HepG2 (cell line): Measurements from ENCODE around the gene POLR3GL. TPM values are rescaled to one million over a fixed set of nuclear protein-coding genes. Genes with fewer than 3 reads are reported as not detected.

ENCODE experiments used
- EEA1 ChIP-seq: sonication (generic); formaldehyde crosslinking; IDR thresholded peaks from 2 replicates; pipeline ENCODE4 v1.5.1; 2020; ENCODE audit warnings: mild to moderate bottlenecking, missing genetic modification reagents, borderline replicate concordance
- FOXA3 ChIP-seq: IDR thresholded peaks from 2 replicates; pipeline ENCODE4 v1.6.1; 2016; ENCODE audit warnings: missing genetic modification reagents, missing compliant biosample characterization
- FOXJ3 ChIP-seq: sonication (generic); formaldehyde crosslinking; IDR thresholded peaks from 2 replicates; pipeline ENCODE4 v1.4.0; 2020; ENCODE audit warnings: missing genetic modification reagents, mild to moderate bottlenecking, borderline replicate concordance
- FUBP1 ChIP-seq: sonication (generic); formaldehyde crosslinking; IDR thresholded peaks from 2 replicates; pipeline ENCODE4 v1.5.1; 2020; ENCODE audit warnings: missing genetic modification reagents, mild to moderate bottlenecking, borderline replicate concordance
- HMG20A ChIP-seq: IDR thresholded peaks from 2 replicates; pipeline ENCODE4 v1.6.1; 2016; ENCODE audit warnings: borderline replicate concordance
- HMG20B ChIP-seq: conservative IDR thresholded peaks from 2 replicates; pipeline ENCODE4 v1.6.1; 2016; ENCODE audit warnings: missing genetic modification reagents, missing compliant biosample characterization
- IKZF4 ChIP-seq: sonication (generic); formaldehyde crosslinking; IDR thresholded peaks from 2 replicates; pipeline ENCODE4 v1.5.1; 2020; ENCODE audit warnings: borderline replicate concordance, mild to moderate bottlenecking, low read depth, missing genetic modification reagents; ENCODE audit errors: not compliant biosample characterization
- MIER3 ChIP-seq: IDR thresholded peaks from 2 replicates; pipeline ENCODE4 v1.6.1; 2016; ENCODE audit warnings: missing compliant biosample characterization, borderline replicate concordance
- MLLT10 ChIP-seq: sonication (generic); formaldehyde crosslinking; IDR thresholded peaks from 2 replicates; pipeline ENCODE4 v1.4.0; 2020; ENCODE audit warnings: missing genetic modification reagents
- ONECUT2 ChIP-seq: sonication (generic); formaldehyde crosslinking; IDR thresholded peaks from 2 replicates; pipeline ENCODE4 v1.4.0; 2020; ENCODE audit warnings: missing genetic modification reagents
- SRF ChIP-seq: IDR thresholded peaks from 2 replicates; pipeline ENCODE4 v1.6.1; 2011; ENCODE audit warnings: mild to moderate bottlenecking, low read depth, low read length, moderate library complexity
- ZFP62 ChIP-seq: sonication (generic); formaldehyde crosslinking; IDR thresholded peaks from 2 replicates; pipeline ENCODE4 v1.4.0; 2020; ENCODE audit warnings: missing genetic modification reagents
- ZNF652 ChIP-seq: IDR thresholded peaks from 2 replicates; pipeline ENCODE4 v1.6.1; 2016; ENCODE audit warnings: low read depth, borderline replicate concordance
- ZNF749 ChIP-seq: sonication (generic); formaldehyde crosslinking; IDR thresholded peaks from 2 replicates; pipeline ENCODE4 v1.8.0; 2022; ENCODE audit warnings: mild to moderate bottlenecking, missing genetic modification reagents, moderate library complexity, borderline replicate concordance
- polyA plus RNA-seq, 8 experiments: library from polyadenylated mRNA; depleted of rRNA in 3 of 8; stranded (reverse) in 7 of 8; unstranded in 1 of 8; fragments of >200 nt; fragmentation: Illumina TruSeq in 4 of 8; extraction: Trizol in 4 of 8; gene quantifications; 2 replicates each; pipeline versions ENCODE4 v1.2.1 to v1.2.3, GENCODE V29; 2011 to 2016; ENCODE audit warnings: low read depth in 4 of 8, missing spikeins in 1 of 8, mixed read lengths in 1 of 8; ENCODE audit not compliant: insufficient read depth in 1 of 8
- total RNA-seq, 5 experiments: library from RNA; depleted of rRNA; stranded (reverse); fragments of >200 nt; fragmentation: Illumina TruSeq; extraction: Trizol; gene quantifications; 2 replicates each; pipeline ENCODE4 v1.2.3, GENCODE V29; 2016; ENCODE audit warnings: low read depth in 1 of 5
- TF ChIP-seq, protein P1 (sequence below): sonication (generic); formaldehyde crosslinking; IDR thresholded peaks from 2 replicates; pipeline ENCODE4 v1.4.0; 2020; ENCODE audit warnings: missing genetic modification reagents
- TF ChIP-seq, protein P2 (sequence below): sonication (generic); formaldehyde crosslinking; IDR thresholded peaks from 2 replicates; pipeline ENCODE4 v1.8.0; 2022; ENCODE audit warnings: mild to moderate bottlenecking, missing genetic modification reagents, moderate library complexity
- TF ChIP-seq, protein P3 (sequence below): sonication (generic); formaldehyde crosslinking; IDR thresholded peaks from 2 replicates; pipeline ENCODE4 v1.4.0; 2020; ENCODE audit warnings: missing genetic modification reagents
- TF ChIP-seq, protein P4 (sequence below): sonication (generic); formaldehyde crosslinking; IDR thresholded peaks from 2 replicates; pipeline ENCODE4 v1.8.1; 2023; ENCODE audit warnings: missing genetic modification reagents, mild to moderate bottlenecking, borderline replicate concordance

The POLR3GL gene
- total and polyA plus RNA-seq, 2 of the 13 experiments (the other 11 are each of a cell fraction or from before 2014, with no cell fraction given), result 11.5 to 12.4 TPM

GRCh38 chr1:146012703-146013558 lies 48.4 kb downstream of the POLR3GL start (continued):
- no peak for TF ChIP-seq FUBP1 (CRISPR knock-in tag)
- TF ChIP-seq MIER3 (CRISPR knock-in tag), result no peak
- no peak for TF ChIP-seq IKZF4 (CRISPR knock-in tag)
- TF ChIP-seq ONECUT2 (CRISPR knock-in tag), result peak; percentile 71; the same call in 1 of the 2 replicates
- TF ChIP-seq ZNF749 (CRISPR knock-in tag), result no peak
- TF ChIP-seq ZFP62 (CRISPR knock-in tag), result no peak
- 0 out of 2 replicates have a peak, but pooled peaks have one; percentile 7 for TF ChIP-seq HMG20A (CRISPR knock-in tag)
- 0 out of 2 replicates have a peak, but pooled peaks have one; percentile 15 for TF ChIP-seq ZNF652 (CRISPR knock-in tag)
- TF ChIP-seq, protein P1, sequence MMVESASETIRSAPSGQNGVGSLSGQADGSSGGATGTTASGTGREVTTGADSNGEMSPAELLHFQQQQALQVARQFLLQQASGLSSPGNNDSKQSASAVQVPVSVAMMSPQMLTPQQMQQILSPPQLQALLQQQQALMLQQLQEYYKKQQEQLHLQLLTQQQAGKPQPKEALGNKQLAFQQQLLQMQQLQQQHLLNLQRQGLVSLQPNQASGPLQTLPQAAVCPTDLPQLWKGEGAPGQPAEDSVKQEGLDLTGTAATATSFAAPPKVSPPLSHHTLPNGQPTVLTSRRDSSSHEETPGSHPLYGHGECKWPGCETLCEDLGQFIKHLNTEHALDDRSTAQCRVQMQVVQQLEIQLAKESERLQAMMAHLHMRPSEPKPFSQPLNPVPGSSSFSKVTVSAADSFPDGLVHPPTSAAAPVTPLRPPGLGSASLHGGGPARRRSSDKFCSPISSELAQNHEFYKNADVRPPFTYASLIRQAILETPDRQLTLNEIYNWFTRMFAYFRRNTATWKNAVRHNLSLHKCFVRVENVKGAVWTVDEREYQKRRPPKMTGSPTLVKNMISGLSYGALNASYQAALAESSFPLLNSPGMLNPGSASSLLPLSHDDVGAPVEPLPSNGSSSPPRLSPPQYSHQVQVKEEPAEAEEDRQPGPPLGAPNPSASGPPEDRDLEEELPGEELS (CRISPR knock-in tag), result no peak
- TF ChIP-seq, protein P2, sequence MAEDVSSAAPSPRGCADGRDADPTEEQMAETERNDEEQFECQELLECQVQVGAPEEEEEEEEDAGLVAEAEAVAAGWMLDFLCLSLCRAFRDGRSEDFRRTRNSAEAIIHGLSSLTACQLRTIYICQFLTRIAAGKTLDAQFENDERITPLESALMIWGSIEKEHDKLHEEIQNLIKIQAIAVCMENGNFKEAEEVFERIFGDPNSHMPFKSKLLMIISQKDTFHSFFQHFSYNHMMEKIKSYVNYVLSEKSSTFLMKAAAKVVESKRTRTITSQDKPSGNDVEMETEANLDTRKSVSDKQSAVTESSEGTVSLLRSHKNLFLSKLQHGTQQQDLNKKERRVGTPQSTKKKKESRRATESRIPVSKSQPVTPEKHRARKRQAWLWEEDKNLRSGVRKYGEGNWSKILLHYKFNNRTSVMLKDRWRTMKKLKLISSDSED (CRISPR knock-in tag), result no peak
- no peak for TF ChIP-seq FOXJ3
- TF ChIP-seq FOXA3 (CRISPR knock-in tag), result peak; percentile 82
- TF ChIP-seq HMG20B (CRISPR knock-in tag), result no peak
- no peak for TF ChIP-seq SRF
- TF ChIP-seq, protein P3, sequence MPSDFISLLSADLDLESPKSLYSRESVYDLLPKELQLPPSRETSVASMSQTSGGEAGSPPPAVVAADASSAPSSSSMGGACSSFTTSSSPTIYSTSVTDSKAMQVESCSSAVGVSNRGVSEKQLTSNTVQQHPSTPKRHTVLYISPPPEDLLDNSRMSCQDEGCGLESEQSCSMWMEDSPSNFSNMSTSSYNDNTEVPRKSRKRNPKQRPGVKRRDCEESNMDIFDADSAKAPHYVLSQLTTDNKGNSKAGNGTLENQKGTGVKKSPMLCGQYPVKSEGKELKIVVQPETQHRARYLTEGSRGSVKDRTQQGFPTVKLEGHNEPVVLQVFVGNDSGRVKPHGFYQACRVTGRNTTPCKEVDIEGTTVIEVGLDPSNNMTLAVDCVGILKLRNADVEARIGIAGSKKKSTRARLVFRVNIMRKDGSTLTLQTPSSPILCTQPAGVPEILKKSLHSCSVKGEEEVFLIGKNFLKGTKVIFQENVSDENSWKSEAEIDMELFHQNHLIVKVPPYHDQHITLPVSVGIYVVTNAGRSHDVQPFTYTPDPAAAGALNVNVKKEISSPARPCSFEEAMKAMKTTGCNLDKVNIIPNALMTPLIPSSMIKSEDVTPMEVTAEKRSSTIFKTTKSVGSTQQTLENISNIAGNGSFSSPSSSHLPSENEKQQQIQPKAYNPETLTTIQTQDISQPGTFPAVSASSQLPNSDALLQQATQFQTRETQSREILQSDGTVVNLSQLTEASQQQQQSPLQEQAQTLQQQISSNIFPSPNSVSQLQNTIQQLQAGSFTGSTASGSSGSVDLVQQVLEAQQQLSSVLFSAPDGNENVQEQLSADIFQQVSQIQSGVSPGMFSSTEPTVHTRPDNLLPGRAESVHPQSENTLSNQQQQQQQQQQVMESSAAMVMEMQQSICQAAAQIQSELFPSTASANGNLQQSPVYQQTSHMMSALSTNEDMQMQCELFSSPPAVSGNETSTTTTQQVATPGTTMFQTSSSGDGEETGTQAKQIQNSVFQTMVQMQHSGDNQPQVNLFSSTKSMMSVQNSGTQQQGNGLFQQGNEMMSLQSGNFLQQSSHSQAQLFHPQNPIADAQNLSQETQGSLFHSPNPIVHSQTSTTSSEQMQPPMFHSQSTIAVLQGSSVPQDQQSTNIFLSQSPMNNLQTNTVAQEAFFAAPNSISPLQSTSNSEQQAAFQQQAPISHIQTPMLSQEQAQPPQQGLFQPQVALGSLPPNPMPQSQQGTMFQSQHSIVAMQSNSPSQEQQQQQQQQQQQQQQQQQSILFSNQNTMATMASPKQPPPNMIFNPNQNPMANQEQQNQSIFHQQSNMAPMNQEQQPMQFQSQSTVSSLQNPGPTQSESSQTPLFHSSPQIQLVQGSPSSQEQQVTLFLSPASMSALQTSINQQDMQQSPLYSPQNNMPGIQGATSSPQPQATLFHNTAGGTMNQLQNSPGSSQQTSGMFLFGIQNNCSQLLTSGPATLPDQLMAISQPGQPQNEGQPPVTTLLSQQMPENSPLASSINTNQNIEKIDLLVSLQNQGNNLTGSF (CRISPR knock-in tag), result no peak
- TF ChIP-seq, protein P4, sequence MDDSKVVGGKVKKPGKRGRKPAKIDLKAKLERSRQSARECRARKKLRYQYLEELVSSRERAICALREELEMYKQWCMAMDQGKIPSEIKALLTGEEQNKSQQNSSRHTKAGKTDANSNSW (CRISPR knock-in tag), result no peak
- no peak for TF ChIP-seq EEA1 (CRISPR knock-in tag)
- TF ChIP-seq MLLT10 (CRISPR knock-in tag), result no peak
